SK-N-SH treated with all-trans-retinoic acid at 6 μM for 48 hours (cell line): ENCODE measurements around the gene NTM.

Source experiments
- ATAC-seq: fragments of 200-7000 bp; cut with Tn5 transposase; 3 replicates; pipeline ENCODE4 v1.9.1; 2020; ENCODE audit warnings: mild to moderate bottlenecking, moderate library complexity
- ARNTL ChIP-seq: fragments of 450-650 bp; formaldehyde crosslinking; IDR thresholded peaks from 2 replicates; pipeline ENCODE4 v1.5.0; 2020; ENCODE audit warnings: low read depth, mild to moderate bottlenecking, moderate library complexity, borderline replicate concordance
- BACH2 ChIP-seq: fragments of 250-450 bp; sonication (Bioruptor Pico); IDR thresholded peaks from 2 replicates; pipeline ENCODE4 v1.9.0; 2021; ENCODE audit warnings: mild to moderate bottlenecking, borderline replicate concordance
- CREB5 ChIP-seq: fragments of 250-450 bp; sonication (Bioruptor Pico); IDR thresholded peaks from 2 replicates; pipeline ENCODE4 v1.5.1; 2020; ENCODE audit warnings: low read depth, mild to moderate bottlenecking, moderate library complexity
- CSDC2 ChIP-seq: fragments of 250-450 bp; sonication (Bioruptor Pico); IDR thresholded peaks from 2 replicates; pipeline ENCODE4 v1.5.0; 2020; ENCODE audit warnings: mild to moderate bottlenecking, moderate library complexity
- CSRNP3 ChIP-seq: fragments of 250-450 bp; sonication (Bioruptor Pico); IDR thresholded peaks from 2 replicates; pipeline ENCODE4 v1.5.1; 2021; ENCODE audit warnings: mild to moderate bottlenecking, moderate library complexity
- ESRRG ChIP-seq: fragments of 250-450 bp; sonication (Bioruptor Pico); IDR thresholded peaks from 2 replicates; pipeline ENCODE4 v1.6.1; 2021; ENCODE audit warnings: mild to moderate bottlenecking
- GLIS3 ChIP-seq: fragments of 250-450 bp; sonication (Bioruptor Pico); IDR thresholded peaks from 2 replicates; pipeline ENCODE4 v1.5.0; 2020; ENCODE audit warnings: mild to moderate bottlenecking, moderate library complexity
- ISL1 ChIP-seq: fragments of 250-450 bp; sonication (Bioruptor Pico); IDR thresholded peaks from 2 replicates; pipeline ENCODE4 v2.1.2; 2022; ENCODE audit warnings: mild to moderate bottlenecking, moderate library complexity
- OSR1 ChIP-seq: fragments of 250-450 bp; sonication (Bioruptor Pico); IDR thresholded peaks from 2 replicates; pipeline ENCODE4 v1.8.0; 2022; ENCODE audit warnings: moderate library complexity, mild to moderate bottlenecking, inconsistent platforms
- PATZ1 ChIP-seq: fragments of 250-450 bp; sonication (Bioruptor Pico); IDR thresholded peaks from 2 replicates; pipeline ENCODE4 v1.8.0; 2020; ENCODE audit warnings: mild to moderate bottlenecking, moderate library complexity, borderline replicate concordance
- PPARA ChIP-seq: fragments of 250-450 bp; sonication (Bioruptor Pico); IDR thresholded peaks from 2 replicates; pipeline ENCODE4 v1.5.0; 2020; ENCODE audit warnings: mild to moderate bottlenecking, borderline replicate concordance
- RARB ChIP-seq: fragments of 250-450 bp; sonication (Bioruptor Pico); IDR thresholded peaks from 2 replicates; pipeline ENCODE4 v1.8.0; 2021; ENCODE audit warnings: mild to moderate bottlenecking, moderate library complexity
- SNAI2 ChIP-seq: fragments of 250-450 bp; sonication (Bioruptor Pico); IDR thresholded peaks from 2 replicates; pipeline ENCODE4 v1.5.0; 2020; ENCODE audit warnings: mild to moderate bottlenecking, moderate library complexity
- TCF4 ChIP-seq: fragments of 250-450 bp; sonication (Bioruptor Pico); IDR thresholded peaks from 2 replicates; pipeline ENCODE4 v1.8.0; 2021; ENCODE audit warnings: mild to moderate bottlenecking, moderate library complexity, borderline replicate concordance
- TOX ChIP-seq: fragments of 250-450 bp; sonication (Bioruptor Pico); IDR thresholded peaks from 2 replicates; pipeline ENCODE4 v1.8.0; 2021; ENCODE audit warnings: mild to moderate bottlenecking, moderate library complexity, borderline replicate concordance
- TSHZ2 ChIP-seq: fragments of 250-450 bp; sonication (Bioruptor Pico); IDR thresholded peaks from 2 replicates; pipeline ENCODE4 v1.5.0; 2020; ENCODE audit warnings: mild to moderate bottlenecking, moderate library complexity
- ZC3H10 ChIP-seq: fragments of 250-450 bp; sonication (Bioruptor Pico); IDR thresholded peaks from 2 replicates; pipeline ENCODE4 v1.5.1; 2021; ENCODE audit warnings: mild to moderate bottlenecking, moderate library complexity
- ZFP3 ChIP-seq: fragments of 250-450 bp; sonication (Bioruptor Pico); IDR thresholded peaks from 2 replicates; pipeline ENCODE4 v1.5.0; 2020; ENCODE audit warnings: mild to moderate bottlenecking, moderate library complexity
- ZNF565 ChIP-seq: fragments of 450-650 bp; formaldehyde crosslinking; conservative IDR thresholded peaks from 2 replicates; pipeline ENCODE4 v1.5.0; 2020; ENCODE audit warnings: low read depth, mild to moderate bottlenecking, moderate library complexity
- ZNF70 ChIP-seq: fragments of 450-650 bp; formaldehyde crosslinking; IDR thresholded peaks from 2 replicates; pipeline ENCODE4 v1.5.0; 2020; ENCODE audit warnings: mild to moderate bottlenecking, moderate library complexity
- ZNF8 ChIP-seq: fragments of 450-650 bp; formaldehyde crosslinking; IDR thresholded peaks from 2 replicates; pipeline ENCODE4 v1.5.0; 2020; ENCODE audit warnings: mild to moderate bottlenecking, moderate library complexity

Gene NTM

GRCh38 chr11:131800452-131800851 is 430.0 kb downstream of the NTM start:
- ATAC-seq, result no peak

GRCh38 chr11:131802440-131803115 is 432.2 kb downstream of the NTM start:
- ATAC-seq, result no peak
- TF ChIP-seq PPARA (CRISPR knock-in tag), result no peak
- TF ChIP-seq ZFP3 (CRISPR knock-in tag), result no peak
- TF ChIP-seq ZNF8 (CRISPR knock-in tag), result no peak
- no peak for TF ChIP-seq ISL1 (CRISPR knock-in tag)
- TF ChIP-seq CSDC2, result no peak
- no peak for TF ChIP-seq GLIS3 (CRISPR knock-in tag)
- no peak for TF ChIP-seq CSRNP3 (CRISPR knock-in tag)
- TF ChIP-seq TSHZ2 (CRISPR knock-in tag), result no peak
- TF ChIP-seq TCF4 (CRISPR knock-in tag), result no peak
- TF ChIP-seq ZC3H10 (CRISPR knock-in tag), result no peak
- no peak for TF ChIP-seq ZNF565 (CRISPR knock-in tag)
- TF ChIP-seq CREB5 (CRISPR knock-in tag), result no peak
- no peak for TF ChIP-seq ARNTL (CRISPR knock-in tag)
- TF ChIP-seq SNAI2 (CRISPR knock-in tag), result no peak
- TF ChIP-seq TOX (CRISPR knock-in tag), result no peak

More at GRCh38 chr11:131800452-131800851, 430.0 kb downstream of the NTM start:
- TF ChIP-seq SNAI2 (CRISPR knock-in tag) (no peak), GLIS3 (CRISPR knock-in tag) (no peak), ESRRG (CRISPR knock-in tag) (no peak), CSDC2 (no peak), ZC3H10 (CRISPR knock-in tag) (no peak), ZNF565 (CRISPR knock-in tag) (no peak), ZFP3 (CRISPR knock-in tag) (no peak), CSRNP3 (CRISPR knock-in tag) (no peak), ZNF8 (CRISPR knock-in tag) (no peak), TCF4 (CRISPR knock-in tag) (no peak), ZNF70 (CRISPR knock-in tag) (no peak), OSR1 (CRISPR knock-in tag) (no peak), PPARA (CRISPR knock-in tag) (no peak), BACH2 (CRISPR knock-in tag) (no peak), RARB (CRISPR knock-in tag) (no peak), ISL1 (CRISPR knock-in tag) (no peak), TSHZ2 (CRISPR knock-in tag) (no peak), PATZ1 (CRISPR knock-in tag) (no peak)
